ENCODE measurements around the gene MZF1. TPM values are rescaled to one million over a fixed set of nuclear protein-coding genes. Genes with fewer than 3 reads are reported as not detected.
"Not testable (repeated sequence)": the region's sequence is repeated elsewhere in the genome, so short reads cannot be mapped to it uniquely, and the experiment has no call there.

The MZF1 gene
- total and polyA plus RNA-seq, 8 donors: 9.8 to 70.2 (median 12.6) TPM

- TF ChIP-seq CTCF (IDR thresholded peaks at IDR 0.05): peak; percentile 23 to 84 (median 61)
- DNase-seq (peak; percentile 68 to 89 (median 80)), ATAC-seq (peak; percentile 62 to 98 (median 88)), FAIRE-seq (no peak)
- Histone ChIP-seq H3K36me3 (peaks cover 0 to 3% (median 0%) of the 10 kb centered on the region in 3 donors), H3K27me3 (no peaks in the 10 kb centered on the region), H3K27ac (peak overlapping the region in 1 of 4 donors; percentile 11), H3K4me1 (peaks cover 0 to 6% (median 0%) of the 10 kb centered on the region in 3 donors), H3K9me3 (no peaks in the 10 kb centered on the region), H3K4me3 (no peak overlapping the region)
- 75 to 76% methylated on average over 62 of the region's 62 CpGs for WGBS, 2 donors
- intact Hi-C loops (cut with DNase I): no loop called here
These were observed 8.3 kb upstream of the MZF1 start for GRCh38 chr19:58581227-58582141.

DNA sequence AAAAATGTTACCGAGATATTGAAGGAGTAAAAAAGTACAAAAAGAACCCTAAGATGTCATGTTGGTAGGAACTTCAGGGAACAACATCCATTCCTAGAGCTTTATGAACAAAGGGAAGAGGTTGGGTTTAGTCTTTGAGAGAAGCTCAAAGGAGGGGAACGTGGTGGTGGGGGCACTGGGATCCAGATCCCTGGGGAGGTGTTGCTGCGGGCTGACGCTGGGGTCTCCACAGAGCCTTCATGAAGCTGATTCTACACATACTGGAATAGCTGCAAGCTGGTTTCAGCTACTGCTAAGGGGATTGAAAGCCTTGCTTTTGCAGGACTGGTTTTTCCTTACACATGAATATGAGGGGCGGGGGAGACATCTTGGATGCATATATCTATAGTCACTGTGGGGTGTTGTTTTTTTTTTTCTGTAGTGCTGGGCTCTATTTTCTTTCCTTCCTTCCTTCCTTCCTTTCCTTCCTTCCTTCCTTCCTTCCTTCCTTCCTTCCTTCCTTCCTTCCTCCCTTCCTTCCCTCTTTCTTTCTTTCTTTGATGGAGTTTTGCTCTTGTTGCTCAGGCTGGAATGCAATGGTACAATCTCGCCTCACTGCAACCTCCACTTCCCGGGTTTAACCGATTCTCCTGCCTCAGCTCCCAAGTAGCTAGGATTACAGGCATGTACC is 6.5 kb upstream of the MZF1 start:
- H3K4me1 ChIP-seq: peaks cover 0 to 6% (median 0%) of the 10 kb centered on the region in 3 donors
- no peak overlapping the region for H3K4me3 ChIP-seq
- no peak overlapping the region for H3K27ac ChIP-seq
- no peaks in the 10 kb centered on the region for H3K9me3 ChIP-seq
- 84 to 88% methylated on average over 8 of the region's 8 CpGs for WGBS, 2 donors
- intact Hi-C loops (cut with DNase I): no loop called here
- no peak for TF ChIP-seq CTCF (IDR thresholded peaks at IDR 0.05)
- DNase-seq (peak in 1 of 6 donors; percentile 1), FAIRE-seq (no peak), ATAC-seq (no peak)
- H3K27me3 ChIP-seq: no peaks in the 10 kb centered on the region
- H3K36me3 ChIP-seq: peaks cover 0 to 3% (median 0%) of the 10 kb centered on the region in 3 donors

GRCh38 chr19:58578012-58578925 is 5.1 kb upstream of the MZF1 start:
- Histone ChIP-seq H3K27ac (no peak overlapping the region), H3K4me1 (peaks cover 0 to 14% (median 0%) of the 10 kb centered on the region in 3 donors), H3K4me3 (no peak overlapping the region), H3K27me3 (no peaks in the 10 kb centered on the region), H3K36me3 (peaks cover 0 to 1% (median 0%) of the 10 kb centered on the region in 3 donors), H3K9me3 (no peaks in the 10 kb centered on the region)
- intact Hi-C loops (cut with DNase I): no loop called here
- 87 to 89% methylated on average over 11 of the region's 11 CpGs for WGBS, 2 donors
- no peak for FAIRE-seq
- DNase-seq: peak in 3 of 6 donors; percentile 4 to 33 (median 24)
- no peak for TF ChIP-seq CTCF (IDR thresholded peaks at IDR 0.05)
- ATAC-seq: no peak

- H3K27ac ChIP-seq; H3K9me3 ChIP-seq; intact Hi-C loops (cut with DNase I); FAIRE-seq; ATAC-seq; H3K4me3 ChIP-seq; DNase-seq; H3K36me3 ChIP-seq; H3K27me3 ChIP-seq: not testable (repeated sequence)
- 91 to 93% methylated on average over 2 of the region's 2 CpGs for WGBS, 2 donors
- peaks cover 0 to 14% (median 0%) of the 10 kb centered on the region in 3 donors for H3K4me1 ChIP-seq
These were observed 4.4 kb upstream of the MZF1 start for GRCh38 chr19:58577581-58577980.
